Central memory CD8-positive, alpha-beta T cell (primary cell): ENCODE results near the gene GRID1.
A peak's percentile ranks its signal among the peaks of the same experiment; 100 is the strongest.

Experiments
- ATAC-seq: fragments of 150-1000 bp; cut with Tn5 transposase; replicated peaks from 2 replicates; pipeline ENCODE4 v1.10.0; 2022; ENCODE audit warnings: mild to moderate bottlenecking, moderate FRiP score, moderate number of reproducible peaks; ENCODE audit not compliant: poor library complexity, severe bottlenecking; ENCODE audit errors: extremely low read depth
- DNase-seq, 2 donors: peaks; one replicate each; pipeline ENCODE4 v3.0.0; 2021; ENCODE audit warnings: low spot score in 2 of 2
- H3K27ac Mint-ChIP-seq: one replicate; pipeline ENCODE4 v1.8.0; 2022; ENCODE audit warnings: low read depth, mild to moderate bottlenecking, moderate library complexity, mixed read lengths
- H3K27me3 Mint-ChIP-seq: one replicate; pipeline ENCODE4 v1.8.0; 2022; ENCODE audit warnings: mixed read lengths
- H3K36me3 Mint-ChIP-seq: one replicate; pipeline ENCODE4 v1.8.0; 2022; ENCODE audit warnings: mild to moderate bottlenecking, moderate library complexity, mixed read lengths; ENCODE audit not compliant: insufficient read depth
- H3K4me1 Mint-ChIP-seq: one replicate; pipeline ENCODE4 v1.8.0; 2022; ENCODE audit warnings: mixed read lengths
- H3K4me3 Mint-ChIP-seq: one replicate; pipeline ENCODE4 v1.8.0; 2022; ENCODE audit warnings: mild to moderate bottlenecking, moderate library complexity, mixed read lengths
- H3K9me3 Mint-ChIP-seq: one replicate; pipeline ENCODE4 v1.8.0; 2022; ENCODE audit warnings: mixed read lengths

Gene GRID1

GRCh38 chr10:85612833-85613232 is 753.8 kb downstream of the GRID1 start:
- DNase-seq: peak in 1 of 2 donors; percentile 9
- H3K36me3 Mint-ChIP-seq: peaks cover 3% of the 10 kb centered on the region
- H3K9me3 Mint-ChIP-seq: no peaks in the 10 kb centered on the region
- peak; percentile 39 for ATAC-seq
- H3K4me1 Mint-ChIP-seq: peaks cover 48% of the 10 kb centered on the region
- H3K27me3 Mint-ChIP-seq: peaks cover 5% of the 10 kb centered on the region
- H3K27ac Mint-ChIP-seq: peak overlapping the region; percentile 89
- peak overlapping the region; percentile 74 for H3K4me3 Mint-ChIP-seq

DNA sequence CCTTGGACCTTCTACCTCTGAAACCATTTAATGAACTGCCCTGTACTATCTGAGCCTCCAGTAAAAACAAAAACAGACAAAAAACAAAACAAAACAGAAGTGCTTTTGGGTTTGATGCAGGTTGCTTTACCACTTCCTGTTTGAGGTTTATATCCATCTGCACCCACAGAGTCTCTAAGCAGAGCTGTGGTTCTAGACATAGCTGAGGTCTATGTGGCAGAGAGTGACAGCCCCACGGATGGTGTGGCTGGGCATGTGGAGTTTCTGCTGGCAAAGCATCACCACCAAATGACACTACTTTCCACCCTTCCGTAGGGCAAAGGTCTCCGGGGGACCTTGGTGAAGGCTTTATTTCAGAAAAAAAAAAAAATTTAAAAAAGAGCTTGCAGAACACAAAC is 754.2 kb downstream of the GRID1 start:
- H3K27ac Mint-ChIP-seq: peak overlapping the region; percentile 89
- H3K4me3 Mint-ChIP-seq: peak overlapping the region; percentile 74
- ATAC-seq (peak; percentile 88), DNase-seq (peak in 1 of 2 donors; percentile 48)
- peaks cover under 1% of the 10 kb centered on the region for H3K27me3 Mint-ChIP-seq
- no peaks in the 10 kb centered on the region for H3K9me3 Mint-ChIP-seq
- peaks cover 3% of the 10 kb centered on the region for H3K36me3 Mint-ChIP-seq
- H3K4me1 Mint-ChIP-seq: peaks cover 48% of the 10 kb centered on the region

DNA sequence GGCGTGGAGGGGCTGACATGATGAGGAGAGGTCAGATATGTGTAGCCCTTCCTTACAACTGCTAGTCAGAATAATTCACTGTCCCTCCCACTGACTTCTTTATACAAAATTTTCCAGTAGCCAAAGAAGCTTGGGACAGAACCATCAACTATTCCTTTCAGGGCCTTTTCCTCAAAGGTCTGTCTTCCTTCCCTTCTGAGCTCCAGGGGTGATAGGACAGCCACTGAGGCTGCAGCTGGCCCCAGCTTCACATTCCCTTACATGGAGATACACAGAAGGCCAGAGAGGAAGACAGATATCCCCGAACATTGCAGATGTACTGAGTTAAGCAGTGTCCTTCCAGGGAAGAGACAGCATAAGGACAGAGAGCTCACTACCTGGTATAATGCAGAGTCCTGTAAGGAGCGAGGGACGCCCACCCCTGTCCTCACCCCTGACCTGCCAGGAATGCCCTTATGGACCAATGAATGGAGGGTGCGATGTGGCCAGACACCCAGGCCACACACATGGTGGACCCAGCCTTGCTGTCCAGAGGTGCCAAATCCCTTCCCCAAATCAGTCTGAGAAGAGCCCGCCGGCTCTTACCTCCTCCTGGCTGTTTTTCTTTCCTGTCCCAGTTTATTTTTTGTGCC is 754.7 kb downstream of the GRID1 start:
- Mint-ChIP-seq H3K27me3 (no peaks in the 10 kb centered on the region), H3K9me3 (no peaks in the 10 kb centered on the region), H3K4me1 (peaks cover 48% of the 10 kb centered on the region), H3K27ac (peak overlapping the region; percentile 89), H3K4me3 (peak overlapping the region; percentile 74), H3K36me3 (peaks cover 3% of the 10 kb centered on the region)
- ATAC-seq (no peak), DNase-seq (peak in 1 of 2 donors; percentile 8)

GRCh38 chr10:85611093-85611740 is 755.4 kb downstream of the GRID1 start:
- Mint-ChIP-seq H3K27ac (no peak overlapping the region), H3K4me3 (peak overlapping the region; percentile 74), H3K36me3 (peaks cover 3% of the 10 kb centered on the region), H3K27me3 (no peaks in the 10 kb centered on the region), H3K4me1 (peaks cover 48% of the 10 kb centered on the region), H3K9me3 (no peaks in the 10 kb centered on the region)
- ATAC-seq (no peak), DNase-seq (peak in 1 of 2 donors; percentile 5)

DNA sequence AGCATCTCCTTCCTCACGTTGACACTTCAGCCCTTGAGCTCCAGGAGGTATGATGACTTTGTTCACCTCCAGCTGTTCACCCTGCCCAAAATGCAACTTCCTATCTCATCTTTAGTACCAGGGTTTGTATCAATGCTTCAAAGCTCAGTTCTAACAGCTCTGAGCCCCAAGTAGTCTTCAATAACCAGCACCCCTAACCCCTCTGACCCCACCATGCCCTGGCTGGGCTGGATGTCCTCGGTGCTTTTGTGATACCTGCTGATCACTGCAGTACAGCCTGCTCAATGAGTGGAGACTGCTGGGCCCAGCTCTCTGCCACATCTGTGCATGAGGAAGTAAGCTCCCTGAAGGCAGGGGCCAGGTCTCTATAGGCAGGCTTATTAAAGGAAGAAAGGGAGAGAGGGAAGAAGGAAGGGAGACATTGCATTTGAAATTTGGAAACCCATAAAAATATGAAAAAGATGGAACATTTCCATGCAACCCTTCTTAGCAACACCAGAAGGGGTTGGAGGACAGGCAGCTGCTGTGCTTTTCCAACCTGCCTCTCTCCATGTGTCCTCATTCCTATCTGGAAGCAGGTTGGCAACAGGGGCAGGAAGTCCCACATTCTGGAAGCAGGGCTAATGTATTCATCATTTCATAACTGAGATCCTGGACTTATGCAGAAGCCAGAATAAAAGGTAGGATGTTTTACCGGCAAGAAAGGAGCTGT is 756.1 kb downstream of the GRID1 start:
- ATAC-seq: no peak
- peak in 1 of 2 donors; percentile 8 for DNase-seq
- Mint-ChIP-seq H3K4me1 (peaks cover 48% of the 10 kb centered on the region), H3K27ac (no peak overlapping the region), H3K4me3 (no peak overlapping the region), H3K27me3 (no peaks in the 10 kb centered on the region), H3K9me3 (no peaks in the 10 kb centered on the region), H3K36me3 (peaks cover 3% of the 10 kb centered on the region)

GRCh38 chr10:85609509-85609908 is 757.1 kb downstream of the GRID1 start:
- no peak overlapping the region for H3K27ac Mint-ChIP-seq

DNA sequence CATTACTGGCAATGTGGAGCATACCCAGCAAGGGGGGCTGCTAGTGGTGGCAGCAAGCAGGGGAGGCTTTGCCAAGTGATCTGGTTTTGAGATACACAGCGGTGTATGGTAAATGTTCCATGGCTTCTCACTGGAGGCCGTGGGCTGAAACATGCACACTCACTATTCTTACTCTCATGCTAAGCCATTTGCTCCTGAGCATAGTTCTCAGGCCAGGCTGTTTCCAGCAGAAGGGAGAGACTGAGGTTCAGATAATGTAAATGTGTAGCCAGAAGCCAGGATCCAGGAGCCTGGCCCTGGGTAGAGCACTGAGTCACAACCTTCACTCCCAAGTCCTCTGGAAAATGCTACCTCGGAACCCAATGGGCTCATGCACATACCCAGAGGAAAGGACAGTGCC is 757.9 kb downstream of the GRID1 start:
- ATAC-seq: no peak
- no peak for DNase-seq
- no peak overlapping the region for H3K4me3 Mint-ChIP-seq
- H3K4me1 Mint-ChIP-seq: peaks cover 36% of the 10 kb centered on the region
- no peaks in the 10 kb centered on the region for H3K9me3 Mint-ChIP-seq
- H3K27ac Mint-ChIP-seq: no peak overlapping the region
- peaks cover 3% of the 10 kb centered on the region for H3K36me3 Mint-ChIP-seq
- no peaks in the 10 kb centered on the region for H3K27me3 Mint-ChIP-seq

More at GRCh38 chr10:85609509-85609908, 757.1 kb downstream of the GRID1 start:
- DNase-seq (peak in 1 of 2 donors; percentile 4), ATAC-seq (no peak)
- Mint-ChIP-seq H3K27me3 (no peaks in the 10 kb centered on the region), H3K4me1 (peaks cover 43% of the 10 kb centered on the region), H3K4me3 (no peak overlapping the region), H3K36me3 (peaks cover 3% of the 10 kb centered on the region), H3K9me3 (no peaks in the 10 kb centered on the region)

- no peaks in the 10 kb centered on the region for H3K9me3 Mint-ChIP-seq
- H3K27ac Mint-ChIP-seq: no peak overlapping the region
- DNase-seq (no peak), ATAC-seq (no peak)
- H3K4me1 Mint-ChIP-seq: peaks cover 33% of the 10 kb centered on the region
- H3K27me3 Mint-ChIP-seq: no peaks in the 10 kb centered on the region
- no peaks in the 10 kb centered on the region for H3K36me3 Mint-ChIP-seq
- H3K4me3 Mint-ChIP-seq: no peak overlapping the region
These were observed 759.4 kb downstream of the GRID1 start for GRCh38 chr10:85607043-85607695.

DNA sequence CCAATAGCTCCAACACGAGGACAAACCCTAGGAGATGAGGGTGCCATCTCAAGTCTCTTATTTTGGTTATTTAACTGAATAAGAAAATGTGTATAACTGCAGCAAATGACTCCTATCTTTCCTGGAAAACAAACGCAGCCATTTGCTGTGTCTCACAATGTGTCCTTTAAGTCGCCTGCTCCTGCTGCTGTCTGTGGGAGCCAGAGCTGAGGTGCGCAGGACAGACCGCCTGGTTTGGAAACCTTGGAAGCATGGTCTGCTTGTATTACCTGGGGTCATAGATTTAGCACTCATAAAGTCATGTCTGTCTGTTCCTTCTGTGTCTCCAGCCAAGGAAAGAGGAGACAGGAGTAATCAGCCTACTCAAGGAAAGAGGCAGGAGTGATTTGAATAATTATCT is 760.2 kb downstream of the GRID1 start:
- no peaks in the 10 kb centered on the region for H3K27me3 Mint-ChIP-seq
- DNase-seq (no peak), ATAC-seq (no peak)
- no peaks in the 10 kb centered on the region for H3K36me3 Mint-ChIP-seq
- no peaks in the 10 kb centered on the region for H3K9me3 Mint-ChIP-seq
- H3K4me3 Mint-ChIP-seq: no peak overlapping the region
- H3K27ac Mint-ChIP-seq: no peak overlapping the region
- peaks cover 25% of the 10 kb centered on the region for H3K4me1 Mint-ChIP-seq

DNA sequence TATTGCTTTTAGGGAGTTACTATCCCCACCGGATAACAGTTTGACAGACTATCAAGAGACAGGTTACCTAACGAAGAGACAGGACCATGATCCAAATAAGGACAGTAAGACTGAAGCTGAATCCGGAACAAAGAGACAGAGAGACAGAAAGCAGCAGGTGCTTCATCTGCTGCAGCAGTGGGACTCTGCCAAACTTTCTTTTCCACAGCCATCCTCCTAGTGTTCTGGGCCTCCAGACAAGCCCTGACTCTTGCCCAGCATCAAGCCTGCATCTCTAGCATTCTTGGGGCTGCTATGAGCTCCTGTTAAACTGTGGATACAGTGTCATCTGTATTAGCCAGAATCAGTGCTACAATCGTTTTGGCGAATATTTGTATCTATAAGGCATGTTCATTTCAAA is 761.7 kb downstream of the GRID1 start:
- peaks cover 13% of the 10 kb centered on the region for H3K4me1 Mint-ChIP-seq
- H3K4me3 Mint-ChIP-seq: no peak overlapping the region
- H3K27ac Mint-ChIP-seq: no peak overlapping the region
- H3K9me3 Mint-ChIP-seq: no peaks in the 10 kb centered on the region
- no peaks in the 10 kb centered on the region for H3K27me3 Mint-ChIP-seq
- DNase-seq: no peak
- H3K36me3 Mint-ChIP-seq: no peaks in the 10 kb centered on the region
- ATAC-seq: no peak

GRCh38 chr10:85604136-85604725 is 762.4 kb downstream of the GRID1 start:
- H3K9me3 Mint-ChIP-seq: no peaks in the 10 kb centered on the region
- DNase-seq: no peak
- peaks cover 13% of the 10 kb centered on the region for H3K4me1 Mint-ChIP-seq
- no peaks in the 10 kb centered on the region for H3K27me3 Mint-ChIP-seq
- ATAC-seq: no peak
- no peak overlapping the region for H3K27ac Mint-ChIP-seq
- no peaks in the 10 kb centered on the region for H3K36me3 Mint-ChIP-seq
- no peak overlapping the region for H3K4me3 Mint-ChIP-seq

- H3K4me3 Mint-ChIP-seq: no peak overlapping the region
These were observed 763.2 kb downstream of the GRID1 start for GRCh38 chr10:85603151-85603940.

More at GRCh38 chr10:85603151-85603940, 763.2 kb downstream of the GRID1 start:
- Mint-ChIP-seq H3K27me3 (no peaks in the 10 kb centered on the region), H3K36me3 (no peaks in the 10 kb centered on the region), H3K27ac (no peak overlapping the region), H3K9me3 (no peaks in the 10 kb centered on the region), H3K4me1 (peaks cover 13% of the 10 kb centered on the region)
- DNase-seq (no peak), ATAC-seq (no peak)
